Mesenchymal stem cell (in vitro differentiated cells and primary cell): ENCODE measurements around the gene FAM200B.
A peak's percentile ranks its signal among the peaks of the same experiment; 100 is the strongest.

Source experiments
- DNase-seq: peaks from one replicate; pipeline ENCODE4 v3.0.0-alpha.2; 2013
- H2AFZ ChIP-seq: one replicate; pipeline ENCODE4 v1.6.1; 2013; ENCODE audit warnings: low read depth, mild to moderate bottlenecking, control low read depth, inconsistent platforms, low read length, moderate library complexity
- H2AK5ac ChIP-seq: 2 replicates; pipeline ENCODE4 v1.6.1; 2013; ENCODE audit warnings: low read length, moderate library complexity, mild to moderate bottlenecking, inconsistent platforms; ENCODE audit not compliant: severe bottlenecking
- H2BK120ac ChIP-seq: one replicate; pipeline ENCODE4 v1.6.1; 2013; ENCODE audit warnings: low read depth, mild to moderate bottlenecking, inconsistent platforms, low read length, moderate library complexity
- H2BK12ac ChIP-seq, 2 experiments: one replicate each; pipeline ENCODE4 v1.6.1; 2013; ENCODE audit warnings: inconsistent platforms in 2 of 2, low read length in 2 of 2, mild to moderate bottlenecking in 2 of 2, moderate library complexity in 2 of 2, control low read depth in 1 of 2
- H2BK15ac ChIP-seq: one replicate; pipeline ENCODE4 v1.6.1; 2013; ENCODE audit warnings: mild to moderate bottlenecking, low read depth, inconsistent platforms; ENCODE audit not compliant: poor library complexity, severe bottlenecking
- H2BK5ac ChIP-seq: 2 replicates; pipeline ENCODE4 v1.6.1; 2013; ENCODE audit warnings: low read depth, mild to moderate bottlenecking, low read length, control low read depth, inconsistent platforms; ENCODE audit not compliant: poor library complexity, severe bottlenecking
- H3K14ac ChIP-seq, 2 experiments: one replicate each; pipeline ENCODE4 v1.6.1; 2013; ENCODE audit warnings: inconsistent platforms in 2 of 2, low read length in 2 of 2, control low read depth in 1 of 2, mild to moderate bottlenecking in 1 of 2, moderate library complexity in 1 of 2
- H3K18ac ChIP-seq, 2 experiments: one replicate each; pipeline ENCODE4 v1.6.1; 2013; ENCODE audit warnings: inconsistent platforms in 2 of 2, low read length in 2 of 2, control low read depth in 1 of 2, low read depth in 1 of 2, mild to moderate bottlenecking in 1 of 2
- H3K23ac ChIP-seq, 2 experiments: one replicate each; pipeline ENCODE4 v1.6.1; 2013; ENCODE audit warnings: inconsistent platforms in 2 of 2, low read length in 2 of 2, mild to moderate bottlenecking in 2 of 2, moderate library complexity in 2 of 2, control low read depth in 1 of 2
- H3K27ac ChIP-seq: 2 replicates; pipeline ENCODE4 v1.5.1; 2013; ENCODE audit warnings: mild to moderate bottlenecking, moderate library complexity, low read length, control low read depth, inconsistent platforms; ENCODE audit not compliant: poor library complexity, severe bottlenecking
- H3K27me3 ChIP-seq, 2 experiments: 2 replicates each; pipeline versions ENCODE4 v1.6.1 to v1.7.0; 2013; ENCODE audit warnings: low read length in 2 of 2, mild to moderate bottlenecking in 2 of 2, moderate library complexity in 2 of 2, control low read depth in 1 of 2, inconsistent platforms in 1 of 2; ENCODE audit not compliant: control insufficient read depth in 1 of 2, insufficient read depth in 1 of 2
- H3K36me3 ChIP-seq, 2 experiments: 2 replicates each; pipeline versions ENCODE4 v1.6.1 to v1.7.0; 2013; ENCODE audit warnings: low read length in 2 of 2, control low read depth in 1 of 2, inconsistent platforms in 1 of 2, low read depth in 1 of 2, mild to moderate bottlenecking in 1 of 2; ENCODE audit not compliant: insufficient read depth in 2 of 2, control insufficient read depth in 1 of 2
- H3K4ac ChIP-seq, 2 experiments: one replicate each; pipeline ENCODE4 v1.6.1; 2013; ENCODE audit warnings: inconsistent platforms in 2 of 2, low read length in 2 of 2, mild to moderate bottlenecking in 2 of 2, moderate library complexity in 2 of 2, control low read depth in 1 of 2, low read depth in 1 of 2
- H3K4me1 ChIP-seq: 2 replicates; pipeline ENCODE4 v1.6.1; 2013; ENCODE audit warnings: low read depth, low read length, control low read depth; ENCODE audit not compliant: control insufficient read depth, insufficient read depth
- H3K4me2 ChIP-seq: 2 replicates; pipeline ENCODE4 v1.6.1; 2013; ENCODE audit warnings: low read length, mild to moderate bottlenecking, inconsistent platforms; ENCODE audit not compliant: poor library complexity, severe bottlenecking
- H3K4me3 ChIP-seq, 2 experiments: 2 replicates each; pipeline versions ENCODE4 v1.5.1 to v1.7.0; 2013; ENCODE audit warnings: low read length in 2 of 2, mild to moderate bottlenecking in 2 of 2, control low read depth in 1 of 2, low read depth in 1 of 2; ENCODE audit not compliant: insufficient read depth in 1 of 2
- H3K79me1 ChIP-seq: replicated peaks from 2 replicates; pipeline ENCODE4 v1.6.1; 2013; ENCODE audit warnings: mild to moderate bottlenecking, control low read depth, low read length, inconsistent platforms; ENCODE audit not compliant: poor library complexity, severe bottlenecking
- H3K9ac ChIP-seq: 2 replicates; pipeline ENCODE4 v1.7.0; 2013; ENCODE audit warnings: mild to moderate bottlenecking, low read length, moderate library complexity
- H3K9me3 ChIP-seq: 2 replicates; pipeline ENCODE4 v1.7.0; 2013; ENCODE audit warnings: mild to moderate bottlenecking, low read length; ENCODE audit not compliant: control insufficient read depth
- H4K8ac ChIP-seq: one replicate; pipeline ENCODE4 v1.6.1; 2013; ENCODE audit warnings: inconsistent platforms, mild to moderate bottlenecking, low read length, moderate library complexity
- H4K91ac ChIP-seq: one replicate; pipeline ENCODE4 v1.6.1; 2013; ENCODE audit warnings: mild to moderate bottlenecking, low read length, inconsistent platforms
- WGBS: methylation state at CpG from one replicate; pipeline ENCODE4 v1.1.7; 2013; ENCODE audit warnings: mixed read lengths; 5-methylcytosine and 5-hydroxymethylcytosine counted together

FAM200B gene

DNA sequence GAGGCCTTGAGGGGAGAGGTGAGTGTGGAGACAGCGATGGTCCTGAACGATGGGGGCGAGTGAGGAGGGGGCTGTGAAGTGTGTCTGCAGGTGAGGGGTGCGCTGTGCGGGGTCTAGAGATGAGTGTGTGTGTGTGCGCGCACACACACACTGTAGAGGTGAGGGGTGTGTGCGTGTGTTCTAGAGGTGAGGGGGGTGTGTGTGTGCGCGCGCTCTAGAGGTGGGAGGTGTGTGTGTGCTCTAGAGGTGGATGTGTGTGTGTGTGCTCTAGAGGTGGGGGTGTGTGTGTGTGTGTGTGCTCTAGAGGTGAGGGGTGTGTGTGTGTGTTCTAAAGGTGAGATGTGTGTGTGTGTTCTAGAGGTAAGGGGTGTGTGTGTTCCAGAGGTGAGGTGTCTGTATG lies 21.8 kb downstream of the FAM200B start:
- WGBS, result 88% methylated on average over 11 of the region's 11 CpGs

DNA sequence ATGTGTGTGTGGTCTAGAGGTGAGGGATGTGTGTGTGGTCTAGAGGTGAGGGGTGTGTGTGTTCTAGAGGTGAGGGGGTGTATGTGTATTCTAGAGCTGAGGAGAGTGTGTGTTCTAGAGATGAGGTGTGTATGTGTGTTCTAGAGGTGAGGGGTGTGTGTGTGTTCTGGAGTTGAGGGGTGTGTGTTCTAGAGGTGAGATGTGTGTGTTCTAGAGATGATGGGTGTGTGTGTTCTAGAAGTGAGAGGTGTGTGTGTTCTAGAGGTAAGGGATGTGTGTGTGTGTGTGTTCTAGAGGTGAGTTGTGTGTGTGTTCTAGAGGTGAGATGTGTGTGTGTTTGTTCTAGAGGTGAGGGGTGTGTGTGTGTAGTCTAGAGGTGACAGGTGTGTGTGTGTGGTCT lies 22.5 kb downstream of the FAM200B start:
- no peak overlapping the region for H3K4me2 ChIP-seq
- no peaks in the 10 kb centered on the region for H3K9me3 ChIP-seq
- no peak overlapping the region for H3K9ac ChIP-seq
- no peak overlapping the region for H2BK5ac ChIP-seq
- H3K18ac ChIP-seq, result no peak overlapping the region
- H2BK12ac ChIP-seq, result no peak overlapping the region
- no peak overlapping the region for H2AFZ ChIP-seq
- H3K14ac ChIP-seq, result no peak overlapping the region
- H3K27me3 ChIP-seq, result no peaks in the 10 kb centered on the region
- H3K27ac ChIP-seq, result no peak overlapping the region
- H3K4me3 ChIP-seq, result peak overlapping the region in 1 of 2 experiments; percentile 81
- H3K4ac ChIP-seq, result no peak overlapping the region
- no peak overlapping the region for H3K23ac ChIP-seq
- H3K4me1 ChIP-seq, result peaks cover 2% of the 10 kb centered on the region
- no peak for DNase-seq
- H2BK15ac ChIP-seq, result no peak overlapping the region
- H4K8ac ChIP-seq, result no peak overlapping the region
- no peak overlapping the region for H4K91ac ChIP-seq
- H2AK5ac ChIP-seq, result no peak overlapping the region
- no peaks in the 10 kb centered on the region for H3K79me1 ChIP-seq
- H2BK120ac ChIP-seq, result no peak overlapping the region
- peaks cover 0 to 6% of the 10 kb centered on the region in 2 experiments for H3K36me3 ChIP-seq

More for the DNA sequence above, 21.8 kb downstream of the FAM200B start:
- Histone ChIP-seq H3K27me3 (no peaks in the 10 kb centered on the region), H2AFZ (no peak overlapping the region), H2BK120ac (no peak overlapping the region), H3K18ac (no peak overlapping the region), H3K14ac (peak overlapping the region in 1 of 2 experiments; percentile 55), H4K91ac (no peak overlapping the region), H2AK5ac (no peak overlapping the region), H3K79me1 (no peaks in the 10 kb centered on the region), H3K4ac (no peak overlapping the region), H3K4me1 (peaks cover 2% of the 10 kb centered on the region), H3K9me3 (no peaks in the 10 kb centered on the region), H2BK5ac (no peak overlapping the region), H2BK15ac (no peak overlapping the region), H3K27ac (no peak overlapping the region), H3K23ac (no peak overlapping the region), H2BK12ac (no peak overlapping the region), H3K36me3 (peaks cover 0 to 6% of the 10 kb centered on the region in 2 experiments), H3K4me2 (no peak overlapping the region), H4K8ac (no peak overlapping the region), H3K4me3 (peak overlapping the region in 1 of 2 experiments; percentile 81), H3K9ac (peak overlapping the region; percentile 85)
- DNase-seq, result no peak

DNA sequence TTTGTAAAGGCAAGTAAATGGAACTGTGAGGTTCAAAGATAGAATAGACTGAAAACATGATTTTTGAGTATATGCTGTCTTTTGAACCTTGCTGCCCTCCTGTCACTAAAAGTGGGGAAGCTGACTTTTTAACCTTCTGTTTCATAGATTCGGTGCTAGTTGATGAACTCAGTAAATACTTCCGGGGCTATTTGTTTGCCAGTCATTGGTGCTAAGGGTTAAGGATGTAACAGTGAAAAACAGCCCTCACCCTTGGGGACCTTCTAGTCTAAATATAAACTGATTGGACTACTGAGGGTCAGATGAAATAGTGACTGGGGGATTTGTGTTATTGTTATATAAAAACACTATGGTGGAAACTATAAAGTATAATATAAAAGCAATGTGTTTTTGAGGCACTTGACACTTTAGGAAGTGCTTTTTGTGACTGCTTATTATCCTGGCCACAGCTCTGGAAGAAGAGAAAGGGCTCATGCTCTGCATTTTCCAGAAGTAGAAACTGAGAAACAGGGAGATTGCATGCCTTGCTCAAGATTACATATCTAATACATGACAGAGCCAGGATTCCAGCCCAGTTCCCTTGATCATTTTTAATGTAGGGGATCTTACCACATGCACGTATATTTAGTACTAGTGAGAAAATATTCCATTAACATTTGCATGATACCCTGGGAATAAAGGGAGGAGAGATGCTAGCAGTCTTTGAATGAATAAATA lies 25.2 kb downstream of the FAM200B start:
- no peaks in the 10 kb centered on the region for H3K27me3 ChIP-seq
- H4K8ac ChIP-seq, result no peak overlapping the region
- H3K9ac ChIP-seq, result no peak overlapping the region
- no peak overlapping the region for H3K4ac ChIP-seq
- H3K23ac ChIP-seq, result no peak overlapping the region
- H4K91ac ChIP-seq, result no peak overlapping the region
- no peak overlapping the region for H2BK5ac ChIP-seq
- 50% methylated on average over 2 of the region's 3 CpGs for WGBS
- H3K36me3 ChIP-seq, result peaks cover 0 to 8% of the 10 kb centered on the region in 2 experiments
- no peak overlapping the region for H2BK15ac ChIP-seq
- no peak overlapping the region for H3K4me2 ChIP-seq
- no peaks in the 10 kb centered on the region for H3K9me3 ChIP-seq
- H2BK120ac ChIP-seq, result no peak overlapping the region
- H3K18ac ChIP-seq, result no peak overlapping the region
- no peak for DNase-seq
- H2BK12ac ChIP-seq, result no peak overlapping the region
- H3K4me1 ChIP-seq, result peaks cover 2% of the 10 kb centered on the region
- H3K27ac ChIP-seq, result no peak overlapping the region
- no peak overlapping the region for H2AFZ ChIP-seq
- H3K14ac ChIP-seq, result no peak overlapping the region
- peak overlapping the region in 1 of 2 experiments; percentile 10 for H3K4me3 ChIP-seq
- no peaks in the 10 kb centered on the region for H3K79me1 ChIP-seq
- H2AK5ac ChIP-seq, result no peak overlapping the region

DNA sequence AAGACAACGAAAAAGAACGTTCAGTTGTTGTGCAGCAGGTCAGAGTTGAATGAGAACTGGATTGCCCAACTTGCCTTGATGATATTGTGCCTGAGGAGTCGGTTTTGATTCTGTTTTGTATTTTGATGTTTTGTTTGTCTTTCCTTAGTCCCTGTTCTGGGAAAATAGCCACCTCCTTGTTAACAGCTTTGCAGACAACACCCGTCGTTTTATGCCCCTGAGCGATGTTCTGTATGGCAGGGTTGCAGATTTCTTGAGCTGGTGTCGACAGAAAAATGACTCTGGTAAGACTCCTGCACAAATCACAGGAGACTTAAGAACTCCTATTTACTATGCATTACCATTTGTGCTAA lies 25.7 kb downstream of the FAM200B start:
- no peak overlapping the region for H3K14ac ChIP-seq
- no peak overlapping the region for H4K8ac ChIP-seq
- H3K36me3 ChIP-seq, result peaks cover 0 to 12% of the 10 kb centered on the region in 2 experiments
- no peak overlapping the region for H3K4ac ChIP-seq
- no peak overlapping the region for H2BK120ac ChIP-seq
- H4K91ac ChIP-seq, result no peak overlapping the region
- H2AK5ac ChIP-seq, result no peak overlapping the region
- peak overlapping the region in 1 of 2 experiments; percentile 10 for H3K4me3 ChIP-seq
- no peak overlapping the region for H2AFZ ChIP-seq
- no peaks in the 10 kb centered on the region for H3K27me3 ChIP-seq
- no peak overlapping the region for H2BK12ac ChIP-seq
- H3K4me1 ChIP-seq, result peaks cover 2% of the 10 kb centered on the region
- no peak overlapping the region for H3K9ac ChIP-seq
- no peak overlapping the region for H3K27ac ChIP-seq
- no peak overlapping the region for H3K18ac ChIP-seq
- DNase-seq, result no peak
- H2BK5ac ChIP-seq, result no peak overlapping the region
- no peak overlapping the region for H3K4me2 ChIP-seq
- H2BK15ac ChIP-seq, result no peak overlapping the region
- H3K23ac ChIP-seq, result no peak overlapping the region
- no peaks in the 10 kb centered on the region for H3K79me1 ChIP-seq
- no peaks in the 10 kb centered on the region for H3K9me3 ChIP-seq
- 76% methylated on average over 6 of the region's 7 CpGs for WGBS
